HG03097 (cell line): ENCODE results near the gene CXCR3.
A peak's percentile ranks its signal among the peaks of the same experiment; 100 is the strongest.

Experiments used
- ATAC-seq: cut with Tn5 transposase; IDR thresholded peaks from one replicate; pipeline ENCODE4 v1.9.1; 2021; ENCODE audit not compliant: unreplicated experiment, low FRiP score

CXCR3 gene

GRCh38 chrX:71637848-71638247 is 19.5 kb upstream of the CXCR3 start:
- no peak for ATAC-seq

- no peak for ATAC-seq
Observed at GRCh38 chrX:71637253-71637618, 18.9 kb upstream of the CXCR3 start.

GRCh38 chrX:71636438-71637252 is 18.3 kb upstream of the CXCR3 start:
- no peak for ATAC-seq

- no peak for ATAC-seq
Observed at GRCh38 chrX:71634366-71634765, 16.1 kb upstream of the CXCR3 start.

- ATAC-seq: no peak
Observed at GRCh38 chrX:71632923-71633657, 14.8 kb upstream of the CXCR3 start.

GRCh38 chrX:71629467-71629866 is 11.2 kb upstream of the CXCR3 start:
- no peak for ATAC-seq

GRCh38 chrX:71627588-71628404 is 9.5 kb upstream of the CXCR3 start:
- no peak for ATAC-seq

- ATAC-seq: no peak
Observed at GRCh38 chrX:71626576-71626975, 8.3 kb upstream of the CXCR3 start.

- no peak for ATAC-seq
Observed at GRCh38 chrX:71625471-71625870, 7.2 kb upstream of the CXCR3 start.

GRCh38 chrX:71623714-71624113 is 5.4 kb upstream of the CXCR3 start:
- no peak for ATAC-seq

- peak; percentile 43 for ATAC-seq
Observed at GRCh38 chrX:71622576-71623450, 4.5 kb upstream of the CXCR3 start.

GRCh38 chrX:71622032-71622575 is 3.8 kb upstream of the CXCR3 start:
- no peak for ATAC-seq

- no peak for ATAC-seq
Observed at GRCh38 chrX:71621603-71622002, 3.3 kb upstream of the CXCR3 start.

- ATAC-seq: no peak
Observed at GRCh38 chrX:71619986-71620385, 1.7 kb upstream of the CXCR3 start.

- ATAC-seq: no peak
Observed at GRCh38 chrX:71619193-71619592, 882 bp upstream of the CXCR3 start.

GRCh38 chrX:71618787-71619186 is 476 bp upstream of the CXCR3 start:
- no peak for ATAC-seq

GRCh38 chrX:71617742-71618141 is 569 bp downstream of the CXCR3 start:
- ATAC-seq: no peak

- no peak for ATAC-seq
Observed at GRCh38 chrX:71616672-71617529, 1.4 kb downstream of the CXCR3 start.

- ATAC-seq: no peak
Observed at GRCh38 chrX:71615954-71616353, 2.4 kb downstream of the CXCR3 start.
